HL-60/S4 treated with phorbol 12-myristate 13-acetate at 8.2 ng/mL for 4 days and 3 days (cell line): ENCODE data around the gene PDZD2.
"Not testable (repeated sequence)": the region's sequence is repeated elsewhere in the genome, so short reads cannot be mapped to it uniquely, and the experiment has no call there.

Experiments used
- in situ Hi-C: fragments of 300-500 bp; cut with MboI; formaldehyde crosslinking; loops from 2 replicates; pipeline ENCODE4 v1.15.0; 2022; ENCODE audit warnings: low sequenced_read_pairs

The PDZD2 gene

GRCh38 chr5:32023816-32024215 lies 384.9 kb downstream of the PDZD2 start:
- in situ Hi-C loops = no loop called here

- in situ Hi-C loops = no loop called here
These were observed 385.8 kb downstream of the PDZD2 start for GRCh38 chr5:32024751-32025150.

- in situ Hi-C loops = no loop called here
These were observed 388.3 kb downstream of the PDZD2 start for GRCh38 chr5:32027093-32027716.

GRCh38 chr5:32027717-32028458 lies 389.0 kb downstream of the PDZD2 start:
- in situ Hi-C loops = no loop called here

GRCh38 chr5:32029261-32029660 lies 390.3 kb downstream of the PDZD2 start:
- in situ Hi-C loops = no loop called here

GRCh38 chr5:32029781-32030180 lies 390.9 kb downstream of the PDZD2 start:
- in situ Hi-C loops = no loop called here

- in situ Hi-C loops = no loop called here
These were observed 391.3 kb downstream of the PDZD2 start for GRCh38 chr5:32030222-32030621.

- in situ Hi-C loops = no loop called here
These were observed 391.8 kb downstream of the PDZD2 start for GRCh38 chr5:32030686-32031085.

DNA sequence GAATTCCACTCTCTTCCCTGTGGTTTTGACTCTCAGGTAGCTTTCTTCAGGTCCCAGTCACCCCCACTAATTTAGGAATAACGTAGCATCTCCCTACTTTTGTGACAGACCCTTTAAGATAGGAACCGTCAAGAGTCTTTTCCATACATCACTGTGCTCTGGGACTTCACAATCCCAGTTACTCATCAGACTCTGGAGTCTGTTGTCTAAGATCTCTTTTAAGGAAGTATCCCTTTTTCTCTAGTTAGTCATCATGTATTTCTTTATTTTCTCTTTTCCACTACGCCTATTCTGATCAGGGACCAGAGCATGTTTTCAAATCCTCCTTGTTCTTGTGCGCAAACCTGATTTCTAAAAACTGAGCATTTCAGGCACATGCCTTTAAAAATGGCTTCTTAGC lies 392.2 kb downstream of the PDZD2 start:
- in situ Hi-C loops = no loop called here

- in situ Hi-C loops = no loop called here
These were observed 399.6 kb downstream of the PDZD2 start for GRCh38 chr5:32038523-32038922.

DNA sequence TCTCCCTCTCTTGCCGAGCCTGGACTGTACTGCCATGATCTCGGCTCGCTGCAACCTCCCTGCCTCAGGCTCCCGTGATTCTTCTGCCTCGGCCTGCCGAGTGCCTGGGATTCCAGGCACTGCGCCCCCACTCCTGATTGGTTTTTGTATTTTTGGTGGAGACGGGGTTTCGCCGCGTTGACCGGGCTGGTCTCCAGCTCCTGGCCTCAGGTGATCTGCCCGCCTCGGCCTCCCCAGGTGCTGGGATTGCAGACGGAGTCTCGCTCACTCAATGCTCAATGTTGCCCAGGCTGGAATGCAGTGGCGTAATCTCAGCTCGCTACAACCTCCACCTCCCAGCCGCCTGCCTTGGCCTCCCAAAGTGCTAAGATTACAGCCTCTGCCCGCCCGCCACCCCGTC lies 400.2 kb downstream of the PDZD2 start:
- in situ Hi-C loops = not testable (repeated sequence)

DNA sequence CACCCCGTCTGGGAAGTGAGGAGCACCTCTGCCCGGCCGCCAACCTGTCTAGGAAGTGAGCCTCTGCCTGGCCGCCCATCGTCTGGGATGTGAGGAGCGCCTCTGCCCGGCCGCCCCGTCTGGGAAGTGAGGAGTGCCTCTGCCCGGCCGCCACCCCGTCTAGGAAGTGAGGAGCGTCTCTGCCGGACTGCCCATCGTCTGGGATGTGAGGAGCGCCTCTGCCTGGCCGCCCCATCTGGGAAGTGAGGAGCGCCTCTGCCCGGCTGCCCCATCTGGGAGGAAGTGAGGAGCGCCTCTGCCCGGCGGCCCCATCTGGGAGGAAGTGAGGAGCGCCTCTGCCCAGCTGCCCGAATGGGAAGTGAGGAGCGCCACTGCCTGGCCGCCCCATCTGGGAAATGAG lies 400.7 kb downstream of the PDZD2 start:
- in situ Hi-C loops = not testable (repeated sequence)

DNA sequence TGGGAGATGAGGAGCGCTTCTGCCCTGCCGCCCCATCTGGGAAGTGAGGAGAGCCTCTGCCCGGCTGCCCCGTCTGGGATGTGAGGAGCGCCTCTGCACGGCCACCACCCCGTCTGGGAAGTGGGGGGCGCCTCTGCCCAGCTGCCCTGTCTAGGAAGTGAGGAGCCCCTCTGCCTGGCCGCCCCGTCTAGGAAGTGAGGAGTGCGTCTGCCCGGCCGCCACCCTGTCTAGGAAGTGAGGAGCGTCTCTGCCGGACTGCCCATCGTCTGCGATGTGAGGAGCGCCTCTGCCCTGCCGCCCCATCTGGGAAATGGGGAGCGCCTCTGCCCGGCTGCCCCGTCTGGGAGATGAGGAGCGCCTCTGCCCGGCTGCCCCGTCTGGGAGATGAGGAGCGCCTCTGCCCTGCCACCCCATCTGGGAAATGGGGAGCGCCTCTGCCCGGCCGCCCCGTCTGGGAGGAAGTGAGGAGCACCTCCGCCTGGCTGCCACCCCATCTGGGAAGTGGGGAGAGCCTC lies 401.3 kb downstream of the PDZD2 start:
- in situ Hi-C loops = not testable (repeated sequence)

DNA sequence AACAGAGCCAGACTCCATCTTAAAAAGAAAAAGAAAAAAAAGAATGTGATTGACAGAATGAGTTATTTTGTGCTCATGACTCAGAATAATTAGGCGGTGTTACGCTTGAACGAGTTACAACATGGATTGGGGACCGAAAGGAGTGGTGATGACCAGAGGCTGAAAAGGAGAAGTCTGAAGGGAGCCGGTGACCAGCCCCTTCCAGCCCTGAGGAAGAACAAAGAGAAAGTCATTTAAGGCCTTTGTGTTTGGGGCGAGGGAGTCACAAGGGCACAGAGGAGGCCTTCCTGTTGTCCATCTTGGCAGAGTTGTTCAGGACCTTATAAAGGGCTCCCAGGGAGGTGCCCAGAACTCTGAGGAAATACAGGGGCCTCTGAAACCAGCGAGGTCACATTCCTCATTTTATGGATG lies 403.6 kb downstream of the PDZD2 start:
- in situ Hi-C loops = no loop called here

DNA sequence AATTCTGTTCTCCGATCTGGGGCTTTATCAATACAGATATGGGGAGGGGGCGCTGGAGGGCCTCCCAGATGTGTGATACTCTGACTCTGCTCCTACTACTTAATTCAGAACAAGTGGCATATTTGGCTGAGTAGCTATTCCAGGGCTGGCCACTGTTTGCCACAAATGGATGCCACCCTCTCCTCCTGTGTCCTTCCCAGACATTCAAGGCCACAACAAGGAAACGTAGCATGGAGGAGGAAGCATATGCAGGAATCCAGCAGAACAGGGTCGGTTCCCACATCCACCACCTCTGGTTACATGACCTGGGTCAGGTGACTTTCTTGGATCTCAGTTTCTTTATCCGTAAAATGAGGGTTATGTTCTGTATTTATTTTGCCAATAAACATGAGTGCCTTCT lies 404.2 kb downstream of the PDZD2 start:
- in situ Hi-C loops = no loop called here

GRCh38 chr5:32044434-32044833 lies 405.5 kb downstream of the PDZD2 start:
- in situ Hi-C loops = no loop called here

DNA sequence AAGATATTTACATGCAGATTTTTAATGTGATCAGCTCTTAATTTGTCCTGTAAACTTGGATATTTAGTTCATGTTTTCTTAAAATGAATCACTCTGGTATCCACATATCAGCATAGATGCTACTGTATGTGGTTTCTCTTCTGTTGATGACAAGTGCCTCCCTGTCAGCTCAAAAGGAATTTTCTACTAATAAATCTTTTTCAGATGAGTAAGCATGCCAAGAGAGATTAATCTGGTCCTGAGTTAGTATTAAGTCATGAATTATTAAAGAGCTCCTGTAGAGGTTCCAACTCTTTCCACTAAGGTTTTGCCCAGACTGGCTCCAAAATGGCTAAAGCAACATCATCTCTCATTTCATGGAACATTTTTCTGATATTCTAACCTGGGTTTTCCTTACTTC lies 406.0 kb downstream of the PDZD2 start:
- in situ Hi-C loops = no loop called here

DNA sequence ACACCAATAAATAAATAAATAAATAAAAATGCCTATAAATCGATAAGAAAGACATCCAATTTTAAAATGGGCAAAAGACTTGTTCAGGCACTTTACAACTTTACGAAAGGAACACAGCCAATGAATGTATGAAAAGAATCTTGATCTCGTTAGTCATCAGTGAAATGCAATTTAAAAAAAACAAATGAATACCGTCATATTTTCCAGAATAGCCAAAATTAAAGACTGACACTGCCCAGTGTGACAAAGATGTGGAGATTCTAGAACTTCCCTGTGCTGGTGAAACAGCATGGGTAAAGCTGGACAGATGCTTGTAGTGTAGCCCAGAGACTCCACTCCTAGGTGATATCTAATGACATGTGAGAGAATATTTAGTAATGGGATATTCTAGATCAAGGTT lies 408.1 kb downstream of the PDZD2 start:
- in situ Hi-C loops = no loop called here

DNA sequence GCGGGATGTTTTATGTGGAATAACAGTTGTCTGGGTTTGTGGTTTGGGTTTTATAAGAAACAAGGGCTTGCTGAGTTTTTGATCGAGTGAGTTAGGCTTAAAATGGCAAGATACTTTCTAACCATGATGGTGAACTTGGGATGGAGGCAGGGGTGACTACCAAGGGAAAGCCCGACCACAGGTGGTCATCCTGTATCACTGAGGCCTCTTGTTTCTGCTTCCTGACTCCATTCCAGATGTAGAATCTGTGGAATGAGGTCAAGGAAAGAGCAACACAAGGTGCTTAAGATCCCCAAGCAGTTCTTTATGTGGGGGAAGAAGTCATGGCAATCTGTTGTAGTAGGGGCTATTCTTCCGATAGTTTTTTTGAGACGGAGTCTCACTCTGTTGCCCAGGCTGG lies 412.9 kb downstream of the PDZD2 start:
- in situ Hi-C loops = no loop called here

- in situ Hi-C loops = no loop called here
These were observed 417.2 kb downstream of the PDZD2 start for GRCh38 chr5:32055891-32056866.
